ENCODE data around the gene UCHL3. TPM values are rescaled to one million over a fixed set of nuclear protein-coding genes. Genes with fewer than 3 reads are reported as not detected.
"Not testable (repeated sequence)": the region's sequence is repeated elsewhere in the genome, so short reads cannot be mapped to it uniquely, and the experiment has no call there.

The UCHL3 gene
- total RNA-seq, 2 experiments from 2014 or later = 31.1 to 36.7 TPM

GRCh38 chr13:75530549-75530961 lies 19.0 kb upstream of the UCHL3 start:
- H3K9me3 Mint-ChIP-seq (ENCODE audit: low read depth) = peaks cover 4% of the 10 kb centered on the region
- H3K36me3 Mint-ChIP-seq = peaks cover 51% of the 10 kb centered on the region
- H3K27ac Mint-ChIP-seq = no peak overlapping the region
- CTCF ChIA-PET = interaction anchor here (1.5 kb wide), 1 partner anchor 48 kb away, joined by 4 read pairs; the partner anchor contains the start of gene TBC1D4
- H3K4me1 Mint-ChIP-seq = peaks cover 36% of the 10 kb centered on the region
- H3K27me3 Mint-ChIP-seq = no peaks in the 10 kb centered on the region
- H3K4me3 Mint-ChIP-seq = no peak overlapping the region
- peak; percentile 47 for ATAC-seq
- DNase-seq = no peak

- Mint-ChIP-seq H3K4me1 (peaks cover 53% of the 10 kb centered on the region), H3K4me3 (no peak overlapping the region), H3K9me3 (ENCODE audit: low read depth) (peaks cover 4% of the 10 kb centered on the region), H3K27me3 (no peaks in the 10 kb centered on the region), H3K27ac (no peak overlapping the region), H3K36me3 (peaks cover 30% of the 10 kb centered on the region)
- CTCF ChIA-PET = no interaction called here
- ATAC-seq (no peak), DNase-seq (no peak)
Measured at GRCh38 chr13:75533861-75534260, 15.7 kb upstream of the UCHL3 start.

- Mint-ChIP-seq H3K4me1 (peaks cover 33% of the 10 kb centered on the region), H3K36me3 (peaks cover 16% of the 10 kb centered on the region), H3K4me3 (peak within 1 kb of the TSS; percentile 94), H3K27ac (peak within 1 kb of the TSS; percentile 89), H3K27me3 (no peaks in the 10 kb centered on the region), H3K9me3 (ENCODE audit: low read depth) (no peaks in the 10 kb centered on the region)
- peak; percentile 96 for ATAC-seq
- DNase-seq = peak; percentile 78
- CTCF ChIA-PET = interaction anchor here (1.2 to 3.0 kb wide), 5 partner anchors 10 to 165 kb away, joined by 3 to 10 read pairs (median 3); partner anchors contain the start of genes TBC1D4 and UCHL3
Measured at GRCh38 chr13:75537401-75538365, 11.9 kb upstream of the UCHL3 start, which contains the start of gene COMMD6. Gene COMMD6, minus strand, starts transcription at chr13:75537841. Its CDS starts 36 bp downstream, at chr13:75537805.

GRCh38 chr13:75541287-75541686 lies 8.3 kb upstream of the UCHL3 start:
- CTCF ChIA-PET = no interaction called here
- Mint-ChIP-seq H3K27me3 (no peaks in the 10 kb centered on the region), H3K36me3 (no peaks in the 10 kb centered on the region), H3K4me1 (peaks cover 16% of the 10 kb centered on the region), H3K9me3 (ENCODE audit: low read depth) (no peaks in the 10 kb centered on the region), H3K4me3 (no peak overlapping the region), H3K27ac (no peak overlapping the region)
- no peak for ATAC-seq
- no peak for DNase-seq

GRCh38 chr13:75541961-75542360 lies 7.6 kb upstream of the UCHL3 start:
- CTCF ChIA-PET = interaction anchor here (0.6 kb wide), 1 partner anchor 98 kb away, joined by 3 read pairs; no protein-coding TSS in a partner anchor
- ATAC-seq (no peak), DNase-seq (no peak)
- no peaks in the 10 kb centered on the region for H3K36me3 Mint-ChIP-seq
- no peak overlapping the region for H3K4me3 Mint-ChIP-seq
- peaks cover 10% of the 10 kb centered on the region for H3K4me1 Mint-ChIP-seq
- no peaks in the 10 kb centered on the region for H3K27me3 Mint-ChIP-seq
- no peak overlapping the region for H3K27ac Mint-ChIP-seq
- no peaks in the 10 kb centered on the region for H3K9me3 Mint-ChIP-seq (ENCODE audit: low read depth)

GRCh38 chr13:75544681-75545330 lies 4.8 kb upstream of the UCHL3 start:
- ATAC-seq = no peak
- Mint-ChIP-seq H3K9me3 (ENCODE audit: low read depth) (no peaks in the 10 kb centered on the region), H3K4me3 (no peak overlapping the region), H3K27ac (no peak overlapping the region), H3K4me1 (peaks cover 16% of the 10 kb centered on the region), H3K27me3 (no peaks in the 10 kb centered on the region), H3K36me3 (peaks cover 1% of the 10 kb centered on the region)
- no peak for DNase-seq
- CTCF ChIA-PET = interaction anchor here (1.0 kb wide), 1 partner anchor 173 kb away, joined by 4 read pairs; no protein-coding TSS in a partner anchor

- H3K4me1 Mint-ChIP-seq = peaks cover 20% of the 10 kb centered on the region
- CTCF ChIA-PET = interaction anchor here (1.0 to 1.3 kb wide), 2 partner anchors 9 to 174 kb away, joined by 4 to 5 read pairs; no protein-coding TSS in a partner anchor
- not testable (repeated sequence) for H3K27me3 Mint-ChIP-seq; H3K4me3 Mint-ChIP-seq; ATAC-seq; DNase-seq; H3K27ac Mint-ChIP-seq; H3K9me3 Mint-ChIP-seq (ENCODE audit: low read depth); H3K36me3 Mint-ChIP-seq
Measured at GRCh38 chr13:75545386-75545785, 4.2 kb upstream of the UCHL3 start.

- Mint-ChIP-seq H3K4me3 (no peak overlapping the region), H3K9me3 (ENCODE audit: low read depth) (no peaks in the 10 kb centered on the region), H3K27ac (no peak overlapping the region), H3K27me3 (no peaks in the 10 kb centered on the region), H3K4me1 (peaks cover 34% of the 10 kb centered on the region), H3K36me3 (peaks cover 3% of the 10 kb centered on the region)
- ATAC-seq = no peak
- CTCF ChIA-PET = interaction anchor here (0.7 to 1.5 kb wide), 3 partner anchors 9 to 66 kb away, joined by 3 read pairs; partner anchors contain the start of gene TBC1D4
- DNase-seq = no peak
Measured at GRCh38 chr13:75547917-75548316, 1.7 kb upstream of the UCHL3 start.

GRCh38 chr13:75550159-75550567 lies 572 bp downstream of the UCHL3 start:
- CTCF ChIA-PET = interaction anchor here (0.6 to 1.6 kb wide), 4 partner anchors 12 to 176 kb away, joined by 3 to 10 read pairs (median 4); partner anchors contain the start of gene COMMD6

GRCh38 chr13:75554464-75554863 lies 4.9 kb downstream of the UCHL3 start:
- CTCF ChIA-PET = interaction anchor here (1.9 kb wide), 1 partner anchor 8 kb away, joined by 5 read pairs; no protein-coding TSS in a partner anchor
- H3K36me3 Mint-ChIP-seq = peaks cover 32% of the 10 kb centered on the region
- no peak for ATAC-seq
- no peaks in the 10 kb centered on the region for H3K9me3 Mint-ChIP-seq (ENCODE audit: low read depth)
- no peak for DNase-seq
- H3K27me3 Mint-ChIP-seq = no peaks in the 10 kb centered on the region
- H3K4me3 Mint-ChIP-seq = no peak overlapping the region
- no peak overlapping the region for H3K27ac Mint-ChIP-seq
- H3K4me1 Mint-ChIP-seq = peaks cover 34% of the 10 kb centered on the region

More at GRCh38 chr13:75550159-75550567, 572 bp downstream of the UCHL3 start:
- peaks cover 20% of the 10 kb centered on the region for H3K36me3 Mint-ChIP-seq
- peak; percentile 47 for DNase-seq
- no peaks in the 10 kb centered on the region for H3K27me3 Mint-ChIP-seq
- H3K9me3 Mint-ChIP-seq (ENCODE audit: low read depth) = no peaks in the 10 kb centered on the region
- peak overlapping the region; percentile 100 for H3K4me3 Mint-ChIP-seq
- ATAC-seq = no peak
- peak overlapping the region; percentile 95 for H3K27ac Mint-ChIP-seq
- H3K4me1 Mint-ChIP-seq = peaks cover 42% of the 10 kb centered on the region

- CTCF ChIA-PET = interaction anchor here (1.9 kb wide), 1 partner anchor 9 kb away, joined by 5 read pairs; no protein-coding TSS in a partner anchor
- H3K27ac Mint-ChIP-seq = no peak overlapping the region
- H3K4me3 Mint-ChIP-seq = no peak overlapping the region
- H3K4me1 Mint-ChIP-seq = peaks cover 35% of the 10 kb centered on the region
- ATAC-seq (no peak), DNase-seq (no peak)
- H3K9me3 Mint-ChIP-seq (ENCODE audit: low read depth) = no peaks in the 10 kb centered on the region
- H3K36me3 Mint-ChIP-seq = peaks cover 33% of the 10 kb centered on the region
- H3K27me3 Mint-ChIP-seq = no peaks in the 10 kb centered on the region
Measured at GRCh38 chr13:75554981-75555380, 5.4 kb downstream of the UCHL3 start.

GRCh38 chr13:75555836-75556235 lies 6.2 kb downstream of the UCHL3 start:
- Mint-ChIP-seq H3K4me1 (peaks cover 28% of the 10 kb centered on the region), H3K27ac (no peak overlapping the region), H3K36me3 (peaks cover 35% of the 10 kb centered on the region), H3K4me3 (no peak overlapping the region), H3K9me3 (ENCODE audit: low read depth) (no peaks in the 10 kb centered on the region), H3K27me3 (no peaks in the 10 kb centered on the region)
- CTCF ChIA-PET = interaction anchor here (1.9 kb wide), 1 partner anchor 10 kb away, joined by 5 read pairs; no protein-coding TSS in a partner anchor
- ATAC-seq = no peak
- no peak for DNase-seq

- Mint-ChIP-seq H3K9me3 (ENCODE audit: low read depth) (no peaks in the 10 kb centered on the region), H3K27me3 (no peaks in the 10 kb centered on the region), H3K27ac (no peak overlapping the region), H3K4me3 (no peak overlapping the region), H3K36me3 (peaks cover 34% of the 10 kb centered on the region), H3K4me1 (peaks cover 23% of the 10 kb centered on the region)
- ATAC-seq (no peak), DNase-seq (no peak)
- CTCF ChIA-PET = no interaction called here
Measured at GRCh38 chr13:75556961-75557360, 7.4 kb downstream of the UCHL3 start.

Measured in activated CD8-positive, alpha-beta memory T cell treated with anti-CD3 and anti-CD28 coated beads, Interleukin-2, amount 10 ng/mL, durations not matched to agents 7 days and 5 days (primary cell).